Right atrium auricular region (tissue), 2 donors: ENCODE data around the gene MTMR12. TPM values are rescaled to one million over a fixed set of nuclear protein-coding genes. Genes with fewer than 3 reads are reported as not detected.

Experiments used
- DNase-seq: peaks from one replicate; pipeline ENCODE4 v3.0.0-alpha.2; 2019; ENCODE audit warnings: low spot score
- H3K27ac ChIP-seq, 2 donors: fragments of 200-600 bp; sonication (generic); 1 replicate in 1 of 2; 2 replicates in 1 of 2; pipeline ENCODE4 v1.5.1; 2016 to 2019
- H3K27me3 ChIP-seq, 2 donors: fragments of 200-600 bp; sonication (generic); one replicate each; pipeline versions ENCODE4 v1.5.1 to v1.6.0; 2017 to 2019
- H3K36me3 ChIP-seq: fragments of 200-600 bp; sonication (generic); one replicate; pipeline ENCODE4 v1.5.1; 2016
- H3K4me1 ChIP-seq, 2 donors: fragments of 200-600 bp; sonication (generic); one replicate each; pipeline versions ENCODE4 v1.5.1 to v1.6.0; 2017 to 2019
- H3K4me3 ChIP-seq, 2 donors: fragments of 200-600 bp; sonication (generic); 1 replicate in 1 of 2; 2 replicates in 1 of 2; pipeline ENCODE4 v1.5.1; 2017 to 2019; ENCODE audit warnings: mild to moderate bottlenecking in 1 of 2, moderate library complexity in 1 of 2
- H3K9me3 ChIP-seq, 2 donors: fragments of 200-600 bp; sonication (generic); one replicate each; pipeline ENCODE4 v1.5.1; 2019
- total RNA-seq, 2 donors: library from RNA; depleted of rRNA; stranded (reverse); fragments of >200 nt; gene quantifications; one replicate each; pipeline ENCODE4 v1.1.0, GENCODE V29; 2016
- TF ChIP-seq, protein P1 (sequence below), 2 donors: fragments of 200-600 bp; sonication (generic); IDR thresholded peaks; one replicate each; pipeline ENCODE4 v1.5.1; 2019; ENCODE audit warnings: antibody characterized with exemption in 2 of 2

The MTMR12 gene
- total RNA-seq, 2 donors from 2014 or later = 12.6 to 25.5 TPM

GRCh38 chr5:32255540-32255900 lies 57.2 kb downstream of the MTMR12 start:
- no peak for DNase-seq
- no peaks in the 10 kb centered on the region for H3K9me3 ChIP-seq
- H3K4me3 ChIP-seq = no peak overlapping the region
- TF ChIP-seq, protein P1, sequence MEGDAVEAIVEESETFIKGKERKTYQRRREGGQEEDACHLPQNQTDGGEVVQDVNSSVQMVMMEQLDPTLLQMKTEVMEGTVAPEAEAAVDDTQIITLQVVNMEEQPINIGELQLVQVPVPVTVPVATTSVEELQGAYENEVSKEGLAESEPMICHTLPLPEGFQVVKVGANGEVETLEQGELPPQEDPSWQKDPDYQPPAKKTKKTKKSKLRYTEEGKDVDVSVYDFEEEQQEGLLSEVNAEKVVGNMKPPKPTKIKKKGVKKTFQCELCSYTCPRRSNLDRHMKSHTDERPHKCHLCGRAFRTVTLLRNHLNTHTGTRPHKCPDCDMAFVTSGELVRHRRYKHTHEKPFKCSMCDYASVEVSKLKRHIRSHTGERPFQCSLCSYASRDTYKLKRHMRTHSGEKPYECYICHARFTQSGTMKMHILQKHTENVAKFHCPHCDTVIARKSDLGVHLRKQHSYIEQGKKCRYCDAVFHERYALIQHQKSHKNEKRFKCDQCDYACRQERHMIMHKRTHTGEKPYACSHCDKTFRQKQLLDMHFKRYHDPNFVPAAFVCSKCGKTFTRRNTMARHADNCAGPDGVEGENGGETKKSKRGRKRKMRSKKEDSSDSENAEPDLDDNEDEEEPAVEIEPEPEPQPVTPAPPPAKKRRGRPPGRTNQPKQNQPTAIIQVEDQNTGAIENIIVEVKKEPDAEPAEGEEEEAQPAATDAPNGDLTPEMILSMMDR (IDR thresholded peaks at IDR 0.05) = no peak
- peaks cover 0 to 19% of the 10 kb centered on the region in 2 donors for H3K4me1 ChIP-seq
- H3K27ac ChIP-seq = peak overlapping the region; percentile 29 to 67
- no peaks in the 10 kb centered on the region for H3K27me3 ChIP-seq
- H3K36me3 ChIP-seq = peaks cover 18% of the 10 kb centered on the region

DNA sequence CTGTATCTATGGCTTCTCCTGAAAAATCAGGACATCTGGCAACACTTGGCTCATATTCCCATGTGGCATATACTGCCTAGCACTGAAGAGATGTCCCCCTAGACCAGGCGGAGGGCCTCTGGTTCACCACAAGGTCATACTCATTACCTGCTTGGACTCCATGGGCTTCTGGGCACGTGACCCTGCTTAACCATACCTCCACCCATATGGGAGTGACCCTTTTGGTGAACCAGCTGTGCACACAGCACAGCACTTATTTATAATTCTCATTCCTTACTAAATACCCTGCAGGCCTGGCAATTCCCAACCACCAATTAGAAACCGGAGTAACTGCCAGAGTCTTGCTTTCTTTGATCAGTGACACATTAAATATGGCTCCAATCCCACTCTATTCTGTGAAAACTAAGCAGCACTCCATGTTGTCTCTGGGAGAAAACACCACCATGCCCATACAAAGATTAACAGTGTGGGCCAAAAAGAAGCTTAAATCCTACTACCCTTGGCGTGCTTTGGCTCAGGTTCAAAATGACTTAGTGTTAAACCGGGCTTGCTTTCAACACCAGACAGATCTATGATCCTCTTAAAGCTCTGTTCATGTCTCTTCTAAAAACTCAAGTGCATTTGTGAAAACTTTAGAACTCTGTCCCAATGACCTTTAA lies 57.7 kb downstream of the MTMR12 start:
- no peak for DNase-seq
- no peaks in the 10 kb centered on the region for H3K9me3 ChIP-seq
- H3K4me1 ChIP-seq = peaks cover 0 to 14% of the 10 kb centered on the region in 2 donors
- no peaks in the 10 kb centered on the region for H3K27me3 ChIP-seq
- TF ChIP-seq, protein P1 (IDR thresholded peaks at IDR 0.05) = no peak
- H3K36me3 ChIP-seq = peaks cover 20% of the 10 kb centered on the region
- no peak overlapping the region for H3K4me3 ChIP-seq
- H3K27ac ChIP-seq = peak overlapping the region; percentile 29 to 67

DNA sequence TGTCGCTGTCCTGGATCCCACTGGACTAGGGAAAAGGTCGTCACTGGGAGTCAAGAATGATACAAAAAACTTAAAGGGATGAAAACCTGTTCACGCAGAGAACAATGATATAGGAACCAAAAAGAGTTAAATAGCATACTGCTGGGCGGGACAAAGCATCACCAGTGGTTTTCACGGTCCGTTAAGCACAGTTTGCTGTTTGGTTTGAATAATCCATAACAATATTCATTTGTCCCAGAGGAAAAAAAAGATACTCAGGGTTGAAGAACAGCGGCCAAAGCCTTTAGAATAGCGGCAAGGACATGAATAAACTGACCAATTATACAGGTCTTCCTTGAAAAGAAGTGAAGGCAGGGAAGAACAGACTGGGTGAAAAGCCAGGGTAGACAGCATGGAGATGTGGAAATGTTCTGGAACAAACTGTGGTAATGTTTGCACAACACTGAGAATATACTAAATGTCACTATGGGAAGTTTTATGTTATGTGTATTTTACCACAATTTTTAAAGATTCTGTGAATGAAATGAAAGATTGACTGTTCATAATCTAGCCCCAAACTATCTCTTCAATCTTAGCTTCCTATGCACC lies 60.8 kb downstream of the MTMR12 start:
- TF ChIP-seq, protein P1 (IDR thresholded peaks at IDR 0.05) = no peak
- Histone ChIP-seq H3K9me3 (no peaks in the 10 kb centered on the region), H3K4me1 (peaks cover 0 to 13% of the 10 kb centered on the region in 2 donors), H3K36me3 (peaks cover 50% of the 10 kb centered on the region), H3K27me3 (no peaks in the 10 kb centered on the region), H3K4me3 (no peak overlapping the region), H3K27ac (no peak overlapping the region)
- DNase-seq = no peak

GRCh38 chr5:32249668-32250067 lies 63.1 kb downstream of the MTMR12 start:
- TF ChIP-seq, protein P1 (IDR thresholded peaks at IDR 0.05) = no peak
- no peak for DNase-seq
- Histone ChIP-seq H3K9me3 (peaks cover 0 to 5% of the 10 kb centered on the region in 2 donors), H3K36me3 (peaks cover 59% of the 10 kb centered on the region), H3K27me3 (no peaks in the 10 kb centered on the region), H3K27ac (no peak overlapping the region), H3K4me1 (peaks cover 0 to under 1% of the 10 kb centered on the region in 2 donors), H3K4me3 (no peak overlapping the region)

- no peak for DNase-seq
- H3K9me3 ChIP-seq = peaks cover 0 to 5% of the 10 kb centered on the region in 2 donors
- TF ChIP-seq, protein P1 (IDR thresholded peaks at IDR 0.05) = no peak
- H3K27me3 ChIP-seq = no peaks in the 10 kb centered on the region
- no peaks in the 10 kb centered on the region for H3K4me1 ChIP-seq
- peaks cover 75% of the 10 kb centered on the region for H3K36me3 ChIP-seq
- no peak overlapping the region for H3K27ac ChIP-seq
- no peak overlapping the region for H3K4me3 ChIP-seq
Observed at GRCh38 chr5:32245742-32246141, 67.0 kb downstream of the MTMR12 start.
